ENCODE data around the gene ANKRD35.

The ANKRD35 gene

DNA sequence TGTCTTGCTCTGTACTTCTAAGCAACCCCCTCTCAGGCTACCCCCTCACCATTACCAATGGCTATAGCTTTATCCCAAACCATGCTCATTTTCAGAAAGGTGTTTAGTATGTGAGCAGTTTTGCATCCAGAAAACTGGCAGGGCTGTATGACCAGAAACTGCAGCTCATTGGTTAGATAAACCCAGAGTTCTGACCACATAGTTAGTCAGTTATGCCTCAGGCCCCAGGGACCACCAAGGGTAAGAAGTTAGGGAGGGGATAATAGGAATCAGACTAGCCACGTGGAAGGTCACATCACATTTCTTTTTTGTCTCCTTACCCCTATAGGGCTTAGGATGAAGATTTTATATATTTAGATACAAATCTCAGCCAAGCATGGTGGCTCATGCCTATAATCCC lies 23.0 kb upstream of the ANKRD35 start:
- peaks cover 11% of the 10 kb centered on the region for H3K36me3 ChIP-seq (replicated peaks)
- DNase-seq, result peak; percentile 38
- TF ChIP-seq CTCF (IDR thresholded peaks at IDR 0.05; ENCODE audit: low read depth, low read length, missing control alignments), result no peak
- no peak overlapping the region for H3K27ac ChIP-seq
- peak overlapping the region; percentile 32 for H3K4me3 ChIP-seq (ENCODE audit: low read depth, low read length)
- no peaks in the 10 kb centered on the region for H3K27me3 ChIP-seq (replicated peaks)
- in situ Hi-C loops (cut with HindIII; ENCODE audit: low pct_ligation_motif_present, low sequenced_read_pairs), result no loop called here

DNA sequence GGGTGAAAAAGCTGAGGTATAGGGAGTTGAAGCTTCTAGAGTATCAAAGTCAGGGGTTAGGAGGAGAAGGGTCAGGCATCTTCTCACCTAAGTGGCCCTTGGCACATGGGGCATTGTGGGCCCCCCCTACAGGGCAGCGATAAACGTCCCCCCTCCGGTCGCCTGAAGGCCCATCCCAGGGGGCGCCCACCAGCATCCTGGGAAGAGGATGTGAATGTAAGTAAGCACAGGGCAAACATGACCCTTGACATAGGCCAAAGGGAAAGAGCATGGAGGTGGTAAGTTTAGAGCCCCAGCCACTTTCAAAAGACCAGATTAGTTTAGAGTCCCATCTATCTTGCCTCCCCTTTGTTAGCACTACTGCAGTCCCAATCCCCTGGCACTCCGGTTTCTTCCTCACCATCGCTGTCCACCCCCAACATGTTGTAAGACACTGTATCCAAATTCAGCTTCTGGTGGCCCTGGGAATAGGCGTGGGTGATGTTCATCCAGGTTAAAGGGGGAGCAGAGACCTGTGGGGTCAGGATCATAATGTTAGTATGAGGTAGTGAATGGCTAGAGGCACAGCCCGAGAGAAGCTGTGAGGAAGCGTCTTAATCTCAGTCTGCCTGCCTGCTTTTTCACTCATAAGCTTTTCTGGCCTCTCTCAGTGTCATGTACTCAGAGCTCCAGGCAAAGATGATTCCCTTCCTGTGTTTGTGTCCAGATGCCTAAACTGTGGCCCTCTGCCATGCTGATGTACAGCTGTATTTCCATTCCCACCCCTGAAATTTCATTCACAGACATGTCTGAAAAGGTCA lies 21.5 kb upstream of the ANKRD35 start:
- peaks cover 10% of the 10 kb centered on the region for H3K36me3 ChIP-seq (replicated peaks)
- H3K4me3 ChIP-seq (ENCODE audit: low read depth, low read length), result no peak overlapping the region
- H3K27ac ChIP-seq, result no peak overlapping the region
- in situ Hi-C loops (cut with HindIII; ENCODE audit: low pct_ligation_motif_present, low sequenced_read_pairs), result no loop called here
- DNase-seq, result no peak
- no peaks in the 10 kb centered on the region for H3K27me3 ChIP-seq (replicated peaks)
- TF ChIP-seq CTCF (IDR thresholded peaks at IDR 0.05; ENCODE audit: low read depth, low read length, missing control alignments), result peak; percentile 1

- in situ Hi-C loops (cut with HindIII; ENCODE audit: low pct_ligation_motif_present, low sequenced_read_pairs), result no loop called here
- H3K27me3 ChIP-seq (replicated peaks), result no peaks in the 10 kb centered on the region
- peak; percentile 31 for TF ChIP-seq CTCF (IDR thresholded peaks at IDR 0.05; ENCODE audit: low read depth, low read length, missing control alignments)
- H3K27ac ChIP-seq, result no peak overlapping the region
- H3K4me3 ChIP-seq (ENCODE audit: low read depth, low read length), result no peak overlapping the region
- no peak for DNase-seq
- peaks cover 6% of the 10 kb centered on the region for H3K36me3 ChIP-seq (replicated peaks)
Measured at GRCh38 chr1:145901312-145902021, 15.8 kb upstream of the ANKRD35 start.

DNA sequence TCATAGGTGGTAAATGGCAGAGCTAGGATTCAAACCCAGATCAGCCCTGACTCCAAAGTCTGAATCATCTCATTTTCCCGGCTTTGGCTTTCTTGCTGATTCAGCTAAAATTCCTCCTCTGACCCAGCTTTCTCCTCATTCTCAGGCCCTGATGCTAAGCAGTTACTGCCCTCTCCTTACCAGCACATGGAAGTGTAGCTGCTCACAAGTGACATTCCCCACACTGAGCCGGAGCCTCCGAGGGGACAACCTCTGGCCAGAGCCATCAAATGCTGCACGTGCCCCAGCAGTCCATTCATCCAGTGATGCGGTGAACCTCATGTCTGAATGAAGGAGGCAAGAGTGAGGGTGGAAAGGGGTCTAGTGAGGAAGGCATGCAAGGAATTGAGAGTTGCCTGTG lies 13.1 kb upstream of the ANKRD35 start:
- Histone ChIP-seq H3K4me3 (ENCODE audit: low read depth, low read length) (no peak overlapping the region), H3K36me3 (replicated peaks) (peaks cover 6% of the 10 kb centered on the region), H3K27ac (no peak overlapping the region), H3K27me3 (replicated peaks) (no peaks in the 10 kb centered on the region)
- DNase-seq, result no peak
- in situ Hi-C loops (cut with HindIII; ENCODE audit: low pct_ligation_motif_present, low sequenced_read_pairs), result no loop called here
- TF ChIP-seq CTCF (IDR thresholded peaks at IDR 0.05; ENCODE audit: low read depth, low read length, missing control alignments), result no peak

DNA sequence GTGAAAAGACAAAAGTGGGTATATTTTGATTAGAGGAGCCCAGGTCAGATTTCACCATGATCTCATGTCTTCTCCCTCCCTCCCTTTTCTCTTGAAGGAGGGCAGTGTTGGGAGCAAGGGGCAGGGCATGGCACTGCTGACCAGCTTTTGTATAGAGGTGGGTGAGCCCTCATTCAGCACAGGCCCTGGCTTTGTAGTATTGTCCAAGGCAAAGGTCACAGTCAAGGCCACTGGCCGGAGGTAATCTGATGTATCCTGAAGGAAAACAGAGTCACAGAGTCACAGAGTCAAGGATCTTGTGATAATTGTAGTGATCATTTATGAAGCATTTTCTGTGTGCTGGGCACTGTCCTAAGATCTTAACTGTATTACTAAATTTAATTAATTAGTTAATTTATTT lies 12.3 kb upstream of the ANKRD35 start:
- no peak for DNase-seq
- H3K4me3 ChIP-seq (ENCODE audit: low read depth, low read length), result no peak overlapping the region
- H3K36me3 ChIP-seq (replicated peaks), result peaks cover 6% of the 10 kb centered on the region
- H3K27ac ChIP-seq, result no peak overlapping the region
- H3K27me3 ChIP-seq (replicated peaks), result no peaks in the 10 kb centered on the region
- in situ Hi-C loops (cut with HindIII; ENCODE audit: low pct_ligation_motif_present, low sequenced_read_pairs), result no loop called here
- TF ChIP-seq CTCF (IDR thresholded peaks at IDR 0.05; ENCODE audit: low read depth, low read length, missing control alignments), result no peak

Data from brain microvascular endothelial cell (primary cell).